Astrocyte (in vitro differentiated cells and primary cell): ENCODE data around the gene COPE. TPM values are rescaled to one million over a fixed set of nuclear protein-coding genes. Genes with fewer than 3 reads are reported as not detected.

Source experiments
- DNase-seq: peaks from one replicate; pipeline ENCODE4 v3.0.0-alpha.2; 2010; ENCODE audit warnings: low read depth
- FAIRE-seq: peaks from 2 replicates; lab custom pipeline; 2011; peaks lifted over from hg19 to GRCh38; lab: Jason Lieb, UNC
- H2AFZ ChIP-seq: 2 replicates; pipeline ENCODE4 v1.6.0; 2012; ENCODE audit warnings: low read depth, low read length, inconsistent platforms
- H3K27ac ChIP-seq: 2 replicates; pipeline ENCODE4 v1.5.1; 2011; ENCODE audit warnings: low read depth, low read length, inconsistent platforms
- H3K27me3 ChIP-seq: 2 replicates; pipeline ENCODE4 v1.6.0; 2011; ENCODE audit warnings: low read length, inconsistent platforms; ENCODE audit not compliant: insufficient read depth
- H3K36me3 ChIP-seq: 2 replicates; pipeline ENCODE4 v1.5.1; 2011; ENCODE audit warnings: low read length, inconsistent platforms; ENCODE audit not compliant: insufficient read depth
- H3K4me1 ChIP-seq: 2 replicates; pipeline ENCODE4 v1.5.1; 2011; ENCODE audit warnings: low read length, inconsistent platforms; ENCODE audit not compliant: insufficient read depth
- H3K4me2 ChIP-seq: 2 replicates; pipeline ENCODE4 v1.6.0; 2012; ENCODE audit warnings: low read length, inconsistent platforms
- H3K4me3 ChIP-seq: 2 replicates; pipeline ENCODE4 v1.5.1; 2011; ENCODE audit warnings: low read depth, mild to moderate bottlenecking, low read length, inconsistent platforms; ENCODE audit not compliant: insufficient read depth
- H3K79me2 ChIP-seq: 2 replicates; pipeline ENCODE4 v1.6.0; 2012; ENCODE audit warnings: mild to moderate bottlenecking, low read length, inconsistent platforms; ENCODE audit not compliant: insufficient read depth
- H3K9ac ChIP-seq: 2 replicates; pipeline ENCODE4 v1.6.0; 2012; ENCODE audit warnings: mild to moderate bottlenecking, low read length, inconsistent platforms
- H3K9me3 ChIP-seq: 2 replicates; pipeline ENCODE4 v1.5.1; 2012; ENCODE audit warnings: low read depth, mild to moderate bottlenecking, low read length, inconsistent platforms; ENCODE audit not compliant: insufficient read depth
- H4K20me1 ChIP-seq: 2 replicates; pipeline ENCODE4 v1.6.0; 2012; ENCODE audit warnings: low read length, inconsistent platforms; ENCODE audit not compliant: insufficient read depth
- H3K27ac Mint-ChIP-seq: one replicate; pipeline ENCODE4 v1.8.0; 2021; ENCODE audit warnings: mild to moderate bottlenecking, mixed read lengths; ENCODE audit not compliant: unreplicated experiment
- H3K27me3 Mint-ChIP-seq: one replicate; pipeline ENCODE4 v1.8.0; 2021; ENCODE audit warnings: low read depth, mixed read lengths; ENCODE audit not compliant: unreplicated experiment
- H3K36me3 Mint-ChIP-seq: one replicate; pipeline ENCODE4 v1.8.0; 2021; ENCODE audit warnings: low read depth, mixed read lengths; ENCODE audit not compliant: unreplicated experiment
- H3K4me1 Mint-ChIP-seq: one replicate; pipeline ENCODE4 v1.8.0; 2021; ENCODE audit warnings: low read depth, mixed read lengths; ENCODE audit not compliant: unreplicated experiment
- H3K4me3 Mint-ChIP-seq: one replicate; pipeline ENCODE4 v1.8.0; 2021; ENCODE audit warnings: mild to moderate bottlenecking, moderate library complexity, mixed read lengths; ENCODE audit not compliant: unreplicated experiment
- H3K9me3 Mint-ChIP-seq: one replicate; pipeline ENCODE4 v1.8.0; 2021; ENCODE audit warnings: mild to moderate bottlenecking, mixed read lengths; ENCODE audit not compliant: unreplicated experiment
- EZH2 ChIP-seq: IDR thresholded peaks from 2 replicates; pipeline ENCODE4 v1.6.1; 2012; ENCODE audit warnings: mild to moderate bottlenecking, low read length, inconsistent platforms; ENCODE audit not compliant: insufficient read depth
- total RNA-seq: library from RNA; stranded (reverse); gene quantifications from 2 replicates; pipeline ENCODE4 v1.2.1, GENCODE V29; 2021
- TF ChIP-seq, protein P1 (sequence below): IDR thresholded peaks from 2 replicates; pipeline ENCODE4 v1.5.1; 2011; ENCODE audit warnings: low read depth, mild to moderate bottlenecking, inconsistent platforms, low read length, moderate library complexity; ENCODE audit not compliant: insufficient read depth

The COPE gene
- total RNA-seq, 1 donor from 2014 or later, result 298 TPM

DNA sequence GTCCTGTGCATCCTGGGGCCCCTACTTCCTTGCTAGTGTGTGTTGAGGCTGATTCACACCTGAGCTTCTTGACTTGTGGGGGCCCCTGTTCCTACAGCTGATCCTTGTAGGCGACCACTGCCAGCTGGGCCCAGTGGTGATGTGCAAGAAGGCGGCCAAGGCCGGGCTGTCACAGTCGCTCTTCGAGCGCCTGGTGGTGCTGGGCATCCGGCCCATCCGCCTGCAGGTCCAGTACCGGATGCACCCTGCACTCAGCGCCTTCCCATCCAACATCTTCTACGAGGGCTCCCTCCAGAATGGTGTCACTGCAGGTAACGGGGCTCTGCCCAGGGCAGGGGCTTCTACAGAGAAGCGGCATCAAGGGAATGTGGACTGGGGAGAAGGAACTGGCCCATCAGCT lies 62.0 kb downstream of the COPE start:
- Histone ChIP-seq H3K36me3 (peaks cover 37% of the 10 kb centered on the region), H3K79me2 (peaks cover 13% of the 10 kb centered on the region), H3K4me1 (no peaks in the 10 kb centered on the region), H3K4me2 (no peak overlapping the region), H3K9ac (no peak overlapping the region), H2AFZ (no peak overlapping the region), H3K27ac (no peak overlapping the region), H3K4me3 (no peak overlapping the region), H3K9me3 (no peaks in the 10 kb centered on the region), H4K20me1 (peaks cover 84% of the 10 kb centered on the region), H3K27me3 (no peaks in the 10 kb centered on the region)
- H3K27ac Mint-ChIP-seq, result no peak overlapping the region
- H3K9me3 Mint-ChIP-seq, result no peaks in the 10 kb centered on the region
- H3K36me3 Mint-ChIP-seq, result peaks cover 25% of the 10 kb centered on the region
- no peak for DNase-seq
- no peaks in the 10 kb centered on the region for H3K4me1 Mint-ChIP-seq
- TF ChIP-seq, protein P1, sequence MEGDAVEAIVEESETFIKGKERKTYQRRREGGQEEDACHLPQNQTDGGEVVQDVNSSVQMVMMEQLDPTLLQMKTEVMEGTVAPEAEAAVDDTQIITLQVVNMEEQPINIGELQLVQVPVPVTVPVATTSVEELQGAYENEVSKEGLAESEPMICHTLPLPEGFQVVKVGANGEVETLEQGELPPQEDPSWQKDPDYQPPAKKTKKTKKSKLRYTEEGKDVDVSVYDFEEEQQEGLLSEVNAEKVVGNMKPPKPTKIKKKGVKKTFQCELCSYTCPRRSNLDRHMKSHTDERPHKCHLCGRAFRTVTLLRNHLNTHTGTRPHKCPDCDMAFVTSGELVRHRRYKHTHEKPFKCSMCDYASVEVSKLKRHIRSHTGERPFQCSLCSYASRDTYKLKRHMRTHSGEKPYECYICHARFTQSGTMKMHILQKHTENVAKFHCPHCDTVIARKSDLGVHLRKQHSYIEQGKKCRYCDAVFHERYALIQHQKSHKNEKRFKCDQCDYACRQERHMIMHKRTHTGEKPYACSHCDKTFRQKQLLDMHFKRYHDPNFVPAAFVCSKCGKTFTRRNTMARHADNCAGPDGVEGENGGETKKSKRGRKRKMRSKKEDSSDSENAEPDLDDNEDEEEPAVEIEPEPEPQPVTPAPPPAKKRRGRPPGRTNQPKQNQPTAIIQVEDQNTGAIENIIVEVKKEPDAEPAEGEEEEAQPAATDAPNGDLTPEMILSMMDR, result no peak
- no peak for TF ChIP-seq EZH2
- no peaks in the 10 kb centered on the region for H3K27me3 Mint-ChIP-seq
- no peak overlapping the region for H3K4me3 Mint-ChIP-seq
- FAIRE-seq, result no peak

- peak overlapping the region; percentile 53 for H3K27ac Mint-ChIP-seq
- no peaks in the 10 kb centered on the region for H3K9me3 Mint-ChIP-seq
- peaks cover 39% of the 10 kb centered on the region for H3K36me3 ChIP-seq
These were observed 62.6 kb downstream of the COPE start for GRCh38 chr19:18856385-18857126.

More at GRCh38 chr19:18856385-18857126, 62.6 kb downstream of the COPE start:
- no peak overlapping the region for H3K4me3 ChIP-seq
- no peaks in the 10 kb centered on the region for H3K27me3 Mint-ChIP-seq
- H3K4me3 Mint-ChIP-seq, result no peak overlapping the region
- TF ChIP-seq EZH2, result no peak
- TF ChIP-seq, protein P1, result peak; percentile 26
- FAIRE-seq (no peak), DNase-seq (no peak)
- H3K9ac ChIP-seq, result no peak overlapping the region
- no peaks in the 10 kb centered on the region for H3K9me3 ChIP-seq
- H3K27ac ChIP-seq, result no peak overlapping the region
- H4K20me1 ChIP-seq, result peaks cover 91% of the 10 kb centered on the region
- H3K79me2 ChIP-seq, result peaks cover 18% of the 10 kb centered on the region
- H3K4me2 ChIP-seq, result no peak overlapping the region
- no peaks in the 10 kb centered on the region for H3K4me1 ChIP-seq
- H3K36me3 Mint-ChIP-seq, result peaks cover 24% of the 10 kb centered on the region
- no peak overlapping the region for H2AFZ ChIP-seq
- H3K4me1 Mint-ChIP-seq, result no peaks in the 10 kb centered on the region
- no peaks in the 10 kb centered on the region for H3K27me3 ChIP-seq
